ENCODE data around the gene TRNAU1AP. TPM values are rescaled to one million over a fixed set of nuclear protein-coding genes. Genes with fewer than 3 reads are reported as not detected.

TRNAU1AP gene
- total and polyA plus RNA-seq, 11 donors = 7.9 to 26.6 (median 15.5) TPM

- DNase-seq = no peak
- TF ChIP-seq POLR2A (IDR thresholded peaks at IDR 0.05) = no peak
- TF ChIP-seq, protein P1, sequence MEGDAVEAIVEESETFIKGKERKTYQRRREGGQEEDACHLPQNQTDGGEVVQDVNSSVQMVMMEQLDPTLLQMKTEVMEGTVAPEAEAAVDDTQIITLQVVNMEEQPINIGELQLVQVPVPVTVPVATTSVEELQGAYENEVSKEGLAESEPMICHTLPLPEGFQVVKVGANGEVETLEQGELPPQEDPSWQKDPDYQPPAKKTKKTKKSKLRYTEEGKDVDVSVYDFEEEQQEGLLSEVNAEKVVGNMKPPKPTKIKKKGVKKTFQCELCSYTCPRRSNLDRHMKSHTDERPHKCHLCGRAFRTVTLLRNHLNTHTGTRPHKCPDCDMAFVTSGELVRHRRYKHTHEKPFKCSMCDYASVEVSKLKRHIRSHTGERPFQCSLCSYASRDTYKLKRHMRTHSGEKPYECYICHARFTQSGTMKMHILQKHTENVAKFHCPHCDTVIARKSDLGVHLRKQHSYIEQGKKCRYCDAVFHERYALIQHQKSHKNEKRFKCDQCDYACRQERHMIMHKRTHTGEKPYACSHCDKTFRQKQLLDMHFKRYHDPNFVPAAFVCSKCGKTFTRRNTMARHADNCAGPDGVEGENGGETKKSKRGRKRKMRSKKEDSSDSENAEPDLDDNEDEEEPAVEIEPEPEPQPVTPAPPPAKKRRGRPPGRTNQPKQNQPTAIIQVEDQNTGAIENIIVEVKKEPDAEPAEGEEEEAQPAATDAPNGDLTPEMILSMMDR (IDR thresholded peaks at IDR 0.05) = no peak
- intact Hi-C loops (cut with DNase I) = loop anchor here in 4 of 10 donors (10.0 kb wide), 3 partner anchors 202 to 352 kb away; partner anchors contain the start of gene SESN2 (in 1 of the 4)
These were observed 53.9 kb downstream of the TRNAU1AP start for GRCh38 chr1:28606771-28607170.

DNA sequence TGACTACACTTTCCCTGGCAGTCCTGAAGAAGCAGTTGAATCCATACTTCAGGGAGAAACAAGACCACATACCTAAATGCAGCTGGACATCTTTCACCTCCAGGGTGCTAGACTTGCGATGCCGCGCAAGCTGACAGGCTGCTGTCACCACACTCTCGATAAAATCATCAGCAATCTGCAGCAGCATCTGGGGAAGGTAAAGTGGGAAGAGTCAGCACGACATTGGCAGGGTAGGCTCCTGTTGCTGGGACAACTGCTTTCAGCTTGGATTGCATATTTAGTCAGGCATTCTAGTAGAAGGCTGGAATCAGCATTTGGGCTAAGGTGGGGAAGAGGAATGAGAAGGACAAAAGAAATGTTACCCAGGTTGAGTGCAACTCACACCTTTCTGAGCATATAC, 60.3 kb downstream of the TRNAU1AP start:
- Histone ChIP-seq H3K36me3 (peaks cover 0 to 100% (median 97%) of the 10 kb centered on the region in 9 donors), H3K9me3 (no peaks in the 10 kb centered on the region), H3K4me3 (no peak overlapping the region), H3K27ac (no peak overlapping the region), H3K27me3 (no peaks in the 10 kb centered on the region), H3K4me1 (no peaks in the 10 kb centered on the region)
- DNase-seq (no peak), ATAC-seq (no peak)
- WGBS, 4 donors = 75 to 82% (median 78%) methylated on average over 5 of the region's 5 CpGs
- intact Hi-C loops (cut with DNase I) = no loop called here
- TF ChIP-seq, protein P1 (IDR thresholded peaks at IDR 0.05) = no peak
- no peak for TF ChIP-seq POLR2A (IDR thresholded peaks at IDR 0.05)

More at GRCh38 chr1:28606771-28607170, 53.9 kb downstream of the TRNAU1AP start:
- H3K36me3 ChIP-seq = peaks cover 0 to 94% (median 87%) of the 10 kb centered on the region in 9 donors
- H3K9me3 ChIP-seq = no peaks in the 10 kb centered on the region
- H3K4me1 ChIP-seq = peaks cover 0 to 10% (median 0%) of the 10 kb centered on the region in 12 donors
- no peak overlapping the region for H3K4me3 ChIP-seq
- H3K27me3 ChIP-seq = no peaks in the 10 kb centered on the region
- H3K27ac ChIP-seq = no peak overlapping the region
- ATAC-seq = no peak
- 80 to 92% (median 85%) methylated on average over 2 of the region's 2 CpGs for WGBS, 4 donors

Other genes starting within 250 kb of the TRNAU1AP start
- gene MED18, start 224.0 kb upstream of the TRNAU1AP start, total RNA-seq = 10 to 100 TPM in 6 of 9 donors, 1 to 10 TPM in 3; 7.1 to 17.2 (median 11.5) TPM
- 10 to 100 TPM; 10.7 to 14.2 TPM for gene MED18, start 224.0 kb upstream of the TRNAU1AP start, polyA plus RNA-seq
- 10 to 100 TPM; 13.6 to 30.5 (median 19.0) TPM for gene PHACTR4, start 183.3 kb upstream of the TRNAU1AP start, total RNA-seq
- 10 to 100 TPM; 15.9 to 28.8 TPM for gene PHACTR4, start 183.3 kb upstream of the TRNAU1AP start, polyA plus RNA-seq
- gene RCC1, start 47.0 kb upstream of the TRNAU1AP start, total RNA-seq = 10 to 100 TPM in 2 of 9 donors, 1 to 10 TPM in 7; 2.4 to 20.1 (median 5.0) TPM
- 10 to 100 TPM in 1 of 2 donors, 1 to 10 TPM in 1; 3.4 to 24.1 TPM for gene RCC1, start 47.0 kb upstream of the TRNAU1AP start, polyA plus RNA-seq
- 10 to 100 TPM in 1 of 9 donors, 1 to 10 TPM in 4, under 1 TPM in 4; 0.49 to 13.1 (median 1.2) TPM for gene RAB42, start 39.2 kb downstream of the TRNAU1AP start, total RNA-seq
- under 1 TPM; 0.49 to 0.50 TPM for gene RAB42, start 39.2 kb downstream of the TRNAU1AP start, polyA plus RNA-seq
- gene TAF12, start 90.0 kb downstream of the TRNAU1AP start, total RNA-seq = 10 to 100 TPM; 18.3 to 38.5 (median 21.1) TPM
- 10 to 100 TPM; 29.0 to 35.7 TPM for gene TAF12, start 90.0 kb downstream of the TRNAU1AP start, polyA plus RNA-seq
- not detected for gene RNU11, start 95.5 kb downstream of the TRNAU1AP start, total RNA-seq
- not detected for gene RNU11, start 95.5 kb downstream of the TRNAU1AP start, polyA plus RNA-seq
- 1 to 10 TPM; 4.3 to 8.5 (median 6.1) TPM for gene GMEB1, start 115.7 kb downstream of the TRNAU1AP start, total RNA-seq
- 1 to 10 TPM; 2.2 to 7.0 TPM for gene GMEB1, start 115.7 kb downstream of the TRNAU1AP start, polyA plus RNA-seq
- 10 to 100 TPM; 31.3 to 56.3 (median 40.0) TPM for gene YTHDF2, start 183.9 kb downstream of the TRNAU1AP start, total RNA-seq
- gene YTHDF2, start 183.9 kb downstream of the TRNAU1AP start, polyA plus RNA-seq = 10 to 100 TPM; 20.7 to 30.4 TPM